AG09309 (cell line): ENCODE data around the gene ROBO4.

Experiments
- DNase-seq: peaks from one replicate; pipeline ENCODE4 v3.0.0-alpha.2; 2010; ENCODE audit warnings: low read depth
- H3K4me3 ChIP-seq: 2 replicates; pipeline ENCODE4 v1.5.1; 2011; ENCODE audit warnings: mild to moderate bottlenecking, low read depth, low read length, moderate library complexity; ENCODE audit not compliant: control insufficient read depth
- CTCF ChIP-seq: IDR thresholded peaks from 2 replicates; pipeline ENCODE4 v1.5.1; 2011; ENCODE audit warnings: mild to moderate bottlenecking, low read depth, low read length, inconsistent platforms; ENCODE audit not compliant: insufficient read depth, control insufficient read depth; ENCODE audit errors: missing control alignments

The ROBO4 gene

GRCh38 chr11:124840666-124841065 is 57.0 kb downstream of the ROBO4 start:
- DNase-seq = no peak
- no peak for TF ChIP-seq CTCF
- no peak overlapping the region for H3K4me3 ChIP-seq

- no peak for TF ChIP-seq CTCF
- no peak for DNase-seq
- no peak overlapping the region; the same call in 1 of the 2 replicates for H3K4me3 ChIP-seq
These were observed 57.6 kb downstream of the ROBO4 start for GRCh38 chr11:124839972-124840621.

GRCh38 chr11:124839128-124839971 is 58.3 kb downstream of the ROBO4 start:
- H3K4me3 ChIP-seq = peak overlapping the region; percentile 31
- no peak for DNase-seq
- no peak for TF ChIP-seq CTCF

GRCh38 chr11:124838805-124839127 is 58.9 kb downstream of the ROBO4 start:
- TF ChIP-seq CTCF = no peak
- no peak for DNase-seq
- H3K4me3 ChIP-seq = peak overlapping the region; percentile 31; the same call in 1 of the 2 replicates

GRCh38 chr11:124837491-124837856 is 60.2 kb downstream of the ROBO4 start:
- peak; percentile 76 for TF ChIP-seq CTCF
- no peak overlapping the region for H3K4me3 ChIP-seq
- DNase-seq = peak; percentile 81

GRCh38 chr11:124835918-124836317 is 61.7 kb downstream of the ROBO4 start:
- no peak for DNase-seq
- no peak overlapping the region for H3K4me3 ChIP-seq
- no peak for TF ChIP-seq CTCF
